ENCODE results near the gene SMCO3.

SMCO3 gene

GRCh38 chr12:14765398-14765797 is 48.6 kb downstream of the SMCO3 start:
- no peak for TF ChIP-seq USF1 (IDR thresholded peaks at IDR 0.05)
- no peak for TF ChIP-seq TAF1 (IDR thresholded peaks at IDR 0.05; ENCODE audit: low read depth)
- no peak for TF ChIP-seq MAX (IDR thresholded peaks at IDR 0.05)
- no peak for TF ChIP-seq RAD21 (IDR thresholded peaks at IDR 0.05; ENCODE audit: low read depth)
- no peak for TF ChIP-seq NFIC (IDR thresholded peaks at IDR 0.05)
- no peak for TF ChIP-seq CREB1 (IDR thresholded peaks at IDR 0.05; ENCODE audit: low read depth)
- no peak for TF ChIP-seq ZBTB7A (IDR thresholded peaks at IDR 0.05; ENCODE audit: low read depth)
- no peak for TF ChIP-seq EGR1 (IDR thresholded peaks at IDR 0.05)
- no peak for TF ChIP-seq TCF12 (IDR thresholded peaks at IDR 0.05; ENCODE audit: low read depth)
- TF ChIP-seq CEBPB (IDR thresholded peaks at IDR 0.05) = no peak
- no peak for TF ChIP-seq YY1 (IDR thresholded peaks at IDR 0.05; ENCODE audit: low read depth)
- TF ChIP-seq EP300 (IDR thresholded peaks at IDR 0.05; ENCODE audit: borderline replicate concordance) = no peak
- TF ChIP-seq TEAD4 (IDR thresholded peaks at IDR 0.05) = no peak
- no peak for TF ChIP-seq REST (IDR thresholded peaks at IDR 0.05; ENCODE audit: low read depth)

- TF ChIP-seq TEAD4 (IDR thresholded peaks at IDR 0.05) (no peak), TCF12 (IDR thresholded peaks at IDR 0.05; ENCODE audit: low read depth) (no peak), TAF1 (IDR thresholded peaks at IDR 0.05; ENCODE audit: low read depth) (no peak), MAX (IDR thresholded peaks at IDR 0.05) (no peak), ZBTB7A (IDR thresholded peaks at IDR 0.05; ENCODE audit: low read depth) (no peak), EP300 (IDR thresholded peaks at IDR 0.05; ENCODE audit: borderline replicate concordance) (no peak), EGR1 (IDR thresholded peaks at IDR 0.05) (no peak), FOXM1 (IDR thresholded peaks at IDR 0.05; ENCODE audit: borderline replicate concordance, low read depth) (no peak), REST (IDR thresholded peaks at IDR 0.05; ENCODE audit: low read depth) (no peak), CEBPB (IDR thresholded peaks at IDR 0.05) (no peak)
Observed at GRCh38 chr12:14756334-14757143, 57.4 kb downstream of the SMCO3 start.

Measured in Ishikawa (cell line).